Esophagus muscularis mucosa (tissue), 4 donors: ENCODE measurements around the gene RCAN1. TPM values are rescaled to one million over a fixed set of nuclear protein-coding genes. Genes with fewer than 3 reads are reported as not detected.
A peak's percentile ranks its signal among the peaks of the same experiment; 100 is the strongest.

Source experiments
- DNase-seq: peaks from one replicate; pipeline ENCODE4 v3.0.0-alpha.2; 2017; ENCODE audit errors: extremely low spot score
- H3K27ac ChIP-seq, 4 donors: fragments of 200-600 bp; sonication (generic); replicated peaks in 1 of 4; 1 replicate in 3 of 4; 2 replicates in 1 of 4; pipeline ENCODE4 v1.5.1; 2016 to 2019; ENCODE audit warnings: mild to moderate bottlenecking in 1 of 4
- H3K27me3 ChIP-seq, 4 donors: fragments of 200-600 bp; sonication (generic); one replicate each; pipeline versions ENCODE4 v1.5.1 to v1.6.0; 2016 to 2019
- H3K36me3 ChIP-seq, 4 donors: fragments of 200-600 bp; sonication (generic); one replicate each; pipeline ENCODE4 v1.5.1; 2016 to 2019
- H3K4me1 ChIP-seq, 4 donors: fragments of 200-600 bp; sonication (generic); one replicate each; pipeline ENCODE4 v1.5.1; 2016 to 2019
- H3K4me3 ChIP-seq, 4 donors: fragments of 200-600 bp; sonication (generic); 1 replicate in 2 of 4; 2 replicates in 2 of 4; pipeline ENCODE4 v1.5.1; 2016 to 2019; ENCODE audit warnings: mild to moderate bottlenecking in 4 of 4, moderate library complexity in 1 of 4
- H3K9me3 ChIP-seq, 4 donors: fragments of 200-600 bp; sonication (generic); 1 replicate in 3 of 4; 2 replicates in 1 of 4; pipeline ENCODE4 v1.5.1; 2016 to 2019
- EP300 ChIP-seq: sonication (generic); formaldehyde crosslinking; IDR thresholded peaks from one replicate; pipeline ENCODE4 v1.6.1; 2017; ENCODE audit warnings: antibody characterized with exemption
- POLR2A ChIP-seq: fragments of 450-650 bp; IDR thresholded peaks from one replicate; pipeline ENCODE4 v1.6.1; 2017; ENCODE audit warnings: antibody characterized with exemption, moderate library complexity, mild to moderate bottlenecking, low read depth
- POLR2AphosphoS5 ChIP-seq, 2 donors: sonication (generic); formaldehyde crosslinking; IDR thresholded peaks; one replicate each; pipeline ENCODE4 v1.6.1; 2017; ENCODE audit warnings: antibody characterized with exemption in 2 of 2
- WGBS: methylation state at CpG from one replicate; pipeline ENCODE4 v1.1.5; 2018; 5-methylcytosine and 5-hydroxymethylcytosine counted together
- intact Hi-C: fragments of 100-400 bp; cut with DNase I; formaldehyde crosslinking; loops from one replicate; pipeline ENCODE4 v1.15.1; 2023
- total RNA-seq, 4 donors: library from RNA; depleted of rRNA; stranded (reverse); fragments of >200 nt; gene quantifications; one replicate each; pipeline versions ENCODE4 v1.1.0 to v1.2.1, GENCODE V29; 2016
- TF ChIP-seq, protein P1 (sequence below), 3 experiments: fragments of 200-600 bp in 2 of 3; fragments of 450-650 bp in 1 of 3; sonication (generic) in 2 of 3; IDR thresholded peaks; one replicate each; pipeline ENCODE4 v1.5.1; 2017 to 2019; ENCODE audit warnings: antibody characterized with exemption in 3 of 3, mild to moderate bottlenecking in 2 of 3, moderate library complexity in 1 of 3

Gene RCAN1
- total RNA-seq, 4 donors from 2014 or later, result 32.4 to 58.8 (median 37.9) TPM

DNA sequence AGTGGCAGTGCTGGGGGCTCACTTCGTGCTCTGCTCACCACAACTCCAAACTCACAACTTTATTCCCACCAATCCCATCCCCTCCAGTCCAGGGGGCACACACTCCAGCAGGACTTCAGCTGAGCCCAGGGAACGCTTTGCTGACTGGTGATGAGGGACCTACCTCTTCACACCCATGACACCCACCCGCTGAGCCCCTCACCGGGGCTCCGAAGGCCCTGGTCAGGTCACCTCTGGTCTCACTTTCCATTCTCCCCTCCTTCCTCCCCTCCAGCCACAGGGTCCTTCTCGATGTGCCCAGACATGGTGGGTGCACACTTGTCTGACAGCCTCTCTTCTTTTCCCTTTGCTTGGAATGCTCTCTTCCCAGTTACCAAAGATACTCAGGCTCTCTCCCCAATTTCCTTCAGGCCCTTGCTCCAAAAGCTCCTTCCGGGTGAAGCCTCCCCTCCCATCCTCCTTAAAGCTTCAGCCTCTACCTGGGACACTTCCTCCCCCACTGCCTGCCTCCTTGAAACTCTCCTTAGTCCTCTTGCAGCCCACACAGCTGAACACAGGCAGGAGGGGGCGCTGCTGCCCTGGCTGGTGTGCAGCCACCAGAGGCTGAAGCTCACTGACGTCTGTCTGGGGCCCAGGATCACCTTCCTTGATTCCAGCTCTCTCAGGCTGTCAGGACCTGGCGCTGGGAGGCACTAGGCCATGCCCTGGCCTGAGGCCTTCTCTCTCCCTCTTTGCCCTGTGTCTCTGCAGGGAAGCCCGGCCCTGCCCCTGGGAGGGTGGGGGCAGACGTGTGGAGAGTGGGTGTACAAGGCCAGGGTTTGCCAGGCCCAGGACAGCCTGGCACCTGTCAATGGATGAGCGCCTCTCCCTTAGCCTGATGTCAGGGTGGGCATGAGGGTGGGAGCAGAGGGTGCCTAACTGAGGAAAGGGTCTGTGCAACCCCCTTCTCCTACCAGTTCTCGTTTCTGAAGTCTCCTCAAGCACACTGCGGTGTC lies 104.5 kb downstream of the RCAN1 start:
- no peak for DNase-seq
- H3K27ac ChIP-seq, result peak overlapping the region in 1 of 4 donors; percentile 12
- H3K4me3 ChIP-seq, result peak overlapping the region in 3 of 4 donors; percentile 2 to 38 (median 11)
- H3K4me1 ChIP-seq, result peaks cover 12 to 18% (median 15%) of the 10 kb centered on the region in 4 donors
- no peaks in the 10 kb centered on the region for H3K9me3 ChIP-seq
- H3K36me3 ChIP-seq, result no peaks in the 10 kb centered on the region
- WGBS, result 68% methylated on average over 10 of the region's 15 CpGs
- intact Hi-C loops, result no loop called here
- H3K27me3 ChIP-seq, result no peaks in the 10 kb centered on the region
- TF ChIP-seq EP300 (no peak), POLR2AphosphoS5 (IDR thresholded peaks at IDR 0.05) (peak in 1 of 2 donors; percentile 17), POLR2A (no peak)
- TF ChIP-seq, protein P1, sequence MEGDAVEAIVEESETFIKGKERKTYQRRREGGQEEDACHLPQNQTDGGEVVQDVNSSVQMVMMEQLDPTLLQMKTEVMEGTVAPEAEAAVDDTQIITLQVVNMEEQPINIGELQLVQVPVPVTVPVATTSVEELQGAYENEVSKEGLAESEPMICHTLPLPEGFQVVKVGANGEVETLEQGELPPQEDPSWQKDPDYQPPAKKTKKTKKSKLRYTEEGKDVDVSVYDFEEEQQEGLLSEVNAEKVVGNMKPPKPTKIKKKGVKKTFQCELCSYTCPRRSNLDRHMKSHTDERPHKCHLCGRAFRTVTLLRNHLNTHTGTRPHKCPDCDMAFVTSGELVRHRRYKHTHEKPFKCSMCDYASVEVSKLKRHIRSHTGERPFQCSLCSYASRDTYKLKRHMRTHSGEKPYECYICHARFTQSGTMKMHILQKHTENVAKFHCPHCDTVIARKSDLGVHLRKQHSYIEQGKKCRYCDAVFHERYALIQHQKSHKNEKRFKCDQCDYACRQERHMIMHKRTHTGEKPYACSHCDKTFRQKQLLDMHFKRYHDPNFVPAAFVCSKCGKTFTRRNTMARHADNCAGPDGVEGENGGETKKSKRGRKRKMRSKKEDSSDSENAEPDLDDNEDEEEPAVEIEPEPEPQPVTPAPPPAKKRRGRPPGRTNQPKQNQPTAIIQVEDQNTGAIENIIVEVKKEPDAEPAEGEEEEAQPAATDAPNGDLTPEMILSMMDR (IDR thresholded peaks at IDR 0.05), result peak; percentile 67 to 81 (median 80)

DNA sequence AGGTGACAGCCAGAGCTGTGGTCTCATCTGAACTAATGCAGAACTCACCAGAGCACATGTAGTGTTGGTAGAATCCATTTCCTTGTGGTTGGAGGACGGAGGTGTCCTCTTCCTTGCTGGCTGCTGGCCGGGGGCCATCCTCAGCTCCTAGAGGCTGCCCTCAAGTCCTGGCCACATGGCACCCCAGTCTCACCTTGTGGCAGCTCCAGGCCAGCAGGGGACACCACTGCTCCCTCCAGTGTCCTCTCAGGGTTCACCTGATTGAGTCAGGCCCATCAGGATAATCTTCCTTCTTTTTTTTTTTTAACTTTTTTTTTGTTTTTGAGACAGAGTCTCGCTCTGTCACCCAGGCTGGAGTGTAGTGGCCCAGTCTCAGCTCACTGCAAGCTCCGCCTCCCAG lies 105.8 kb downstream of the RCAN1 start:
- Histone ChIP-seq H3K27ac (no peak overlapping the region), H3K4me3 (no peak overlapping the region), H3K4me1 (peaks cover 12 to 17% (median 14%) of the 10 kb centered on the region in 4 donors), H3K36me3 (no peaks in the 10 kb centered on the region), H3K27me3 (no peaks in the 10 kb centered on the region), H3K9me3 (no peaks in the 10 kb centered on the region)
- 86% methylated on average over 4 of the region's 4 CpGs for WGBS
- TF ChIP-seq, protein P1 (IDR thresholded peaks at IDR 0.05), result peak in 2 of 3 experiments; percentile 4 to 29
- TF ChIP-seq EP300, result no peak
- intact Hi-C loops, result no loop called here
- DNase-seq, result no peak

DNA sequence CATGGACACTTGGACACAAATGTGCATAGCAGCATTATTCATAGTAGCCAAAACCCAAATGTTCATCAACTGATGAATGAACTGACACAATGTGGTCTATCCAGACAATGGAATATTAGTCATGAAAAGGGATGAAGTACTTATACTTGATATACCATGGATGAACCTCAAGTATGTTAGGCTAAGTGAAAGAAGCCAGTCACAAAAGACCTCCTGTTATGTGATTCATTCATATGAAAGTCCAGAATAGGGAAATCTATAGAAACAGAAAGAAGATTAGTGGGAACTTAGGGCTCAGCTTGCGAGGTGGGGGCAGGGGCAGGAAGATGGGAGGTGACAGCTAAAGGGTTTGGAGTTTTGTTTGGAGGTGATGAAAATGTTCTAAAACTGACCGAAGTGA lies 110.3 kb downstream of the RCAN1 start:
- 87% methylated on average over 2 of the region's 2 CpGs for WGBS
- intact Hi-C loops, result no loop called here

DNA sequence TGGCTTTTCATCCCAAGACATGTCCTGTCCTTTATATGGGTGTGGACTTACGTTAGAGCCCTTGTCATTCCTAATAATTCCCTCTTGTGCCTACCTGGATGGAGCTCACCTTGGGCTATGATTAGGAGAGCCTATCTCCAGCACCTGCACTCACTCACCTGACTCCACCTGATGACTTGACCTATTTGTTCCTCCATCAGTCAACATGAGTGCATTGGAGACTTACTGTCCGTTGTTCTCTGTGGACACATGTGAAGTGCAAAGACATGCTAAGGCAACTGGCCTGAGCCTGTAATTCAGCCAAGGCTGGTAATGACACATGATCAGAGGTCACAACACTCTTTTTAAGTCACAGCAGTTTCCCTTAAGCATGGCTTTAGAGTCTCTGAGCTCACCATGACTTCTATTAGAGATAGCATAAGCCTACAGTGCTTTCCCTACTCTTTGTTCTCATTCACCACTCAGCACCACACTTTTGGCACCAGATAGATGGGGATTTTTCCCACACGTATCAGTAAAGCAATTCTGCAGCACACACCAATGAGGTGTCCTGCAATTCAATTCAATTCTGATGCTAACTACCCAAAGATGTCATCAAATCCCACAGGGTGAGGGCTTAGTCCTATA lies 112.3 kb downstream of the RCAN1 start:
- 80% methylated on average over 3 of the region's 3 CpGs for WGBS
- Histone ChIP-seq H3K4me3 (no peak overlapping the region), H3K36me3 (no peaks in the 10 kb centered on the region), H3K4me1 (no peaks in the 10 kb centered on the region), H3K27me3 (no peaks in the 10 kb centered on the region), H3K27ac (no peak overlapping the region), H3K9me3 (peaks cover 0 to 6% (median 1%) of the 10 kb centered on the region in 4 donors)
- TF ChIP-seq, protein P1 (IDR thresholded peaks at IDR 0.05), result no peak
- TF ChIP-seq POLR2AphosphoS5 (IDR thresholded peaks at IDR 0.05), result no peak
- TF ChIP-seq EP300, result no peak
- no peak for TF ChIP-seq POLR2A
- intact Hi-C loops, result no loop called here
- no peak for DNase-seq

More for the DNA sequence above, 110.3 kb downstream of the RCAN1 start:
- Histone ChIP-seq H3K36me3 (no peaks in the 10 kb centered on the region), H3K9me3 (no peaks in the 10 kb centered on the region), H3K4me1 (no peaks in the 10 kb centered on the region), H3K27me3 (no peaks in the 10 kb centered on the region), H3K27ac (no peak overlapping the region), H3K4me3 (no peak overlapping the region)
- DNase-seq, result no peak
- TF ChIP-seq POLR2A, result no peak
- TF ChIP-seq, protein P1 (IDR thresholded peaks at IDR 0.05), result no peak
- no peak for TF ChIP-seq POLR2AphosphoS5 (IDR thresholded peaks at IDR 0.05)
- no peak for TF ChIP-seq EP300
